Ovary (tissue), 9 donors: ENCODE measurements around the gene PRKG2. TPM values are rescaled to one million over a fixed set of nuclear protein-coding genes. Genes with fewer than 3 reads are reported as not detected.

ENCODE experiments used
- DNase-seq, 5 donors: peaks; one replicate each; pipeline ENCODE4 v3.0.0-alpha.2; 2019 to 2020
- H3K27ac ChIP-seq, 2 donors: fragments of 200-600 bp; one replicate each; pipeline versions ENCODE4 v1.5.1 to v1.8.0; 2019 to 2022
- H3K27me3 ChIP-seq: fragments of 200-600 bp; one replicate; pipeline ENCODE4 v1.8.0; 2022
- H3K36me3 ChIP-seq: fragments of 200-600 bp; sonication (generic); one replicate; pipeline ENCODE4 v1.5.1; 2019
- H3K4me1 ChIP-seq: one replicate; pipeline ENCODE4 v1.8.1; 2013; ENCODE audit warnings: mild to moderate bottlenecking, moderate library complexity; ENCODE audit not compliant: insufficient read depth
- H3K4me3 ChIP-seq: fragments of 200-600 bp; sonication (generic); one replicate; pipeline ENCODE4 v1.5.1; 2017
- H3K9me3 ChIP-seq, 2 donors: fragments of 200-600 bp in 1 of 2; sonication (generic) in 1 of 2; one replicate each; pipeline versions ENCODE4 v1.5.1 to v1.8.1; 2013 to 2019; ENCODE audit warnings: mild to moderate bottlenecking in 1 of 2, moderate library complexity in 1 of 2
- CTCF ChIP-seq, 3 donors: fragments of 450-650 bp in 2 of 3; fragments of 200-600 bp in 1 of 3; IDR thresholded peaks; one replicate each; pipeline versions ENCODE4 v1.5.1 to v1.8.0; 2016 to 2022; ENCODE audit warnings: antibody characterized with exemption in 3 of 3, mild to moderate bottlenecking in 1 of 3
- EP300 ChIP-seq: sonication (generic); formaldehyde crosslinking; IDR thresholded peaks from one replicate; pipeline ENCODE4 v1.6.1; 2017; ENCODE audit warnings: antibody characterized with exemption
- POLR2A ChIP-seq: fragments of 450-650 bp; IDR thresholded peaks from one replicate; pipeline ENCODE4 v1.6.1; 2017; ENCODE audit warnings: antibody characterized with exemption, mild to moderate bottlenecking, moderate library complexity
- WGBS, 3 donors: extraction: QIAGEN DNeasy Blood & Tissue Kit in 1 of 3; methylation state at CpG; one replicate each; pipeline versions ENCODE4 v1.1.5 to v1.1.7; 2013 to 2017; 5-methylcytosine and 5-hydroxymethylcytosine counted together
- intact Hi-C, 4 donors: fragments of 100-400 bp; cut with DNase I; formaldehyde crosslinking; loops; one replicate each; pipeline versions ENCODE4 v1.11.0 to v1.15.1; 2022 to 2023
- polyA plus RNA-seq, 2 donors: library from polyadenylated mRNA; stranded (reverse); fragments of 200-250 nt in 1 of 2; fragments of 350-450 nt in 1 of 2; fragmentation: Illumina TruSeq in 1 of 2; extraction: RNeasy Lipid Tissue Mini Kit (QIAGEN cat#74804) in 1 of 2; gene quantifications; one replicate each; pipeline ENCODE4 v1.2.3, GENCODE V29; 2013 to 2014
- total RNA-seq, 7 donors: library from RNA; depleted of rRNA in 2 of 7; stranded (reverse); fragments of >200 nt in 2 of 7; fragmentation: NEBNext Ultra II Directional in 3 of 7; extraction: Animal tissue kit (Norgen Biotek cat#: 25700) in 3 of 7; gene quantifications; one replicate each; pipeline versions ENCODE4 v1.1.0 to v1.2.4, GENCODE V29; 2016 to 2023
- donor health status: DM: no; HTN: no; CAD: no; lungs with moderate emphysema.
- donor health status: DM: no; HTN: no; CAD: no.
- donor health status: Bipolar disorder and iron deficiency.
- donor health status: DM: yes; HTN: yes; CAD: no.
- donor health status: DM: no; HTN: no; CAD: no.
- donor health status: DM: yes; HTN: yes; CAD: no.

Gene PRKG2
- total and polyA plus RNA-seq, 9 donors = 0.08 to 0.60 (median 0.16) TPM; not detected in 3

GRCh38 chr4:81213671-81214070 is 1.4 kb downstream of the PRKG2 start:
- no peak for DNase-seq
- 45 to 65% (median 53%) methylated on average over 6 of the region's 6 CpGs for WGBS, 3 donors
- Histone ChIP-seq H3K4me3 (no peak overlapping the region), H3K27ac (no peak overlapping the region), H3K36me3 (no peaks in the 10 kb centered on the region), H3K4me1 (peaks cover 5% of the 10 kb centered on the region), H3K9me3 (no peaks in the 10 kb centered on the region), H3K27me3 (no peaks in the 10 kb centered on the region)
- intact Hi-C loops = no loop called here
- no peak for TF ChIP-seq POLR2A
- no peak for TF ChIP-seq EP300

DNA sequence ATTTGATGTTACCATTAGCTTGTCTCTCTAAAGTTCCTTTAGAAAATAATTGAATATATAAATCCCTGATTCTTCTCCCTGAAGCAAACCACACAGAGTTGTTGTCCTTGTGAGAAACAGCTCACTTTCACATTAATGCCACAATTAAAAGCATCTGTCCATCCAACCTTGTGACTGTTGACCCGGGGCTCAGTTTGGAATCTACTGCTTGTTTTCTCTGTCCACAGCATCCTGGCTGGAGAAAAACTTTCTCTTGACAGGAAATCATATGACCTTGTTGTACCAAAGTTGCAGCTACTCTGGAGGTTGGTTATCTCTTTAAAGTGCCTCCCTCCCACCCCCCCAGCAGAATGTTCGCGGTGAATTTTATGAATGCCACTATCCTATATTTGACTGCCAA is 3.1 kb downstream of the PRKG2 start:
- 17 to 47% (median 31%) methylated on average over 3 of the region's 3 CpGs for WGBS, 3 donors
- TF ChIP-seq EP300 = no peak
- no peak for TF ChIP-seq POLR2A
- TF ChIP-seq CTCF (IDR thresholded peaks at IDR 0.05) = no peak
- no peak for DNase-seq
- Histone ChIP-seq H3K9me3 (no peaks in the 10 kb centered on the region), H3K27ac (no peak overlapping the region), H3K4me3 (no peak overlapping the region), H3K4me1 (peaks cover 5% of the 10 kb centered on the region), H3K36me3 (no peaks in the 10 kb centered on the region), H3K27me3 (no peaks in the 10 kb centered on the region)
- intact Hi-C loops = no loop called here

- WGBS, 3 donors = 60 to 68% (median 67%) methylated on average over 1 of the region's 1 CpG
- no peak overlapping the region for H3K4me3 ChIP-seq
Observed at GRCh38 chr4:81207828-81208227, 7.2 kb downstream of the PRKG2 start.

GRCh38 chr4:81205302-81205701 is 9.7 kb downstream of the PRKG2 start:
- WGBS, 3 donors = 85 to 92% (median 91%) methylated on average over 2 of the region's 2 CpGs
- TF ChIP-seq EP300 = no peak
- no peak for TF ChIP-seq POLR2A
- TF ChIP-seq CTCF (IDR thresholded peaks at IDR 0.05) = no peak

More at GRCh38 chr4:81207828-81208227, 7.2 kb downstream of the PRKG2 start:
- no peaks in the 10 kb centered on the region for H3K4me1 ChIP-seq
- DNase-seq = no peak
- TF ChIP-seq CTCF (IDR thresholded peaks at IDR 0.05) = no peak
- no peak for TF ChIP-seq EP300
- TF ChIP-seq POLR2A = no peak
- no peaks in the 10 kb centered on the region for H3K9me3 ChIP-seq
- no peaks in the 10 kb centered on the region for H3K36me3 ChIP-seq
- intact Hi-C loops = no loop called here
- no peaks in the 10 kb centered on the region for H3K27me3 ChIP-seq
- H3K27ac ChIP-seq = no peak overlapping the region

DNA sequence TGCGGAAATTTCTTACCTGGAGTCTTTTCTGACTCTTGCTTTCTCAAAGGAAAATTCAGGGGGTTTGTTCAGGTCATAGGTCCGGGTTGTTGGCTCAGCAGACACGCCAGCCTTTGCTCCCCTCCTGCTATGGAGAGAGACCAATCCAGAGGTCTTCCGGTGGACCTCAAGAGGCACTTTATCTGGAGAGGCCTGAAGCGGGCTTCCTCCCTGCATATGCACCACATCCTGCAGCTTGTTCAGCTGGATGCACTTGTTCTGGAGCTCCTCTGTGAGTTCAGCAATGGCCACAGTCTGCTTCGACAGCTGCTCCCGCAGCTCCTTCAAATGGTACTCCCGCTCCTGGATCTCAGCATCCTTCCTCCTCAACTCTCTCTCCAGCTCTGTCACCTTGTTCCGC is 10.5 kb downstream of the PRKG2 start:
- Histone ChIP-seq H3K27me3 (no peaks in the 10 kb centered on the region), H3K27ac (no peak overlapping the region), H3K36me3 (no peaks in the 10 kb centered on the region), H3K4me3 (no peak overlapping the region), H3K4me1 (no peaks in the 10 kb centered on the region), H3K9me3 (no peaks in the 10 kb centered on the region)
- 77 to 85% (median 82%) methylated on average over 9 of the region's 9 CpGs for WGBS, 3 donors
- no peak for DNase-seq
- intact Hi-C loops = no loop called here
- TF ChIP-seq POLR2A (no peak), EP300 (no peak), CTCF (IDR thresholded peaks at IDR 0.05) (no peak)

More at GRCh38 chr4:81205302-81205701, 9.7 kb downstream of the PRKG2 start:
- intact Hi-C loops = no loop called here
- no peak overlapping the region for H3K4me3 ChIP-seq
- no peak for DNase-seq
- no peaks in the 10 kb centered on the region for H3K36me3 ChIP-seq
- H3K4me1 ChIP-seq = no peaks in the 10 kb centered on the region
- no peaks in the 10 kb centered on the region for H3K27me3 ChIP-seq
- H3K27ac ChIP-seq = no peak overlapping the region
- no peaks in the 10 kb centered on the region for H3K9me3 ChIP-seq
